ENCODE results near the gene LRP8.

DNA sequence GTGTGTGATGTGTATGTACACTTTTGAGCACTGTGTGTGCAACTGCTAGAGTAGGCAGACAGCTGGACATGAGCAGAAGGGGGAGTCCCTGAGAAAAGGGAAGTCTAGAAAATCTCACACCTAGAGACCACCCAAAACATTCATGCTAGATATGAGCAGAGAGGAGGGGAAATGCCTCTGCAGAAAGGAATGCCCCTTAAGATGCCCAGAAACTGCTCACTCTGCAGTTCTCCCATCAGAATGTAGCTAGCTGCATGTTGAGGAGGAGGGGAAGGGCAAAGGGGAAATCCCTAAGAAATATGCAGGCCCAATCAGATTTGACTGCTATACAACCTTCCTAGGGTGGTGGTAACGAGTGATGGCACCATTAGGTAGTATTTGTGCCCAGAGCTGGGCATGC lies 57.8 kb downstream of the LRP8 start:
- TF ChIP-seq, protein P1, sequence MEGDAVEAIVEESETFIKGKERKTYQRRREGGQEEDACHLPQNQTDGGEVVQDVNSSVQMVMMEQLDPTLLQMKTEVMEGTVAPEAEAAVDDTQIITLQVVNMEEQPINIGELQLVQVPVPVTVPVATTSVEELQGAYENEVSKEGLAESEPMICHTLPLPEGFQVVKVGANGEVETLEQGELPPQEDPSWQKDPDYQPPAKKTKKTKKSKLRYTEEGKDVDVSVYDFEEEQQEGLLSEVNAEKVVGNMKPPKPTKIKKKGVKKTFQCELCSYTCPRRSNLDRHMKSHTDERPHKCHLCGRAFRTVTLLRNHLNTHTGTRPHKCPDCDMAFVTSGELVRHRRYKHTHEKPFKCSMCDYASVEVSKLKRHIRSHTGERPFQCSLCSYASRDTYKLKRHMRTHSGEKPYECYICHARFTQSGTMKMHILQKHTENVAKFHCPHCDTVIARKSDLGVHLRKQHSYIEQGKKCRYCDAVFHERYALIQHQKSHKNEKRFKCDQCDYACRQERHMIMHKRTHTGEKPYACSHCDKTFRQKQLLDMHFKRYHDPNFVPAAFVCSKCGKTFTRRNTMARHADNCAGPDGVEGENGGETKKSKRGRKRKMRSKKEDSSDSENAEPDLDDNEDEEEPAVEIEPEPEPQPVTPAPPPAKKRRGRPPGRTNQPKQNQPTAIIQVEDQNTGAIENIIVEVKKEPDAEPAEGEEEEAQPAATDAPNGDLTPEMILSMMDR (IDR thresholded peaks at IDR 0.05 in 2 of 3, conservative IDR thresholded peaks at IDR 0.05 in 1 of 3; ENCODE audit: borderline replicate concordance in 1 of 3, insufficient read depth in 1 of 3, low read depth in 2 of 3, low read length in 2 of 3): no peak
- no peak for TF ChIP-seq RAD21 (IDR thresholded peaks at IDR 0.05; ENCODE audit: low read depth)
- TF ChIP-seq EZH2 (IDR thresholded peaks at IDR 0.05): no peak
- TF ChIP-seq SRF (IDR thresholded peaks at IDR 0.05; ENCODE audit: low read depth): no peak
- no peak for TF ChIP-seq TCF7L2 (IDR thresholded peaks at IDR 0.05; ENCODE audit: borderline replicate concordance, extremely low read depth, insufficient read depth, insufficient read length)
- TF ChIP-seq EGR1 (IDR thresholded peaks at IDR 0.05; ENCODE audit: low read depth): no peak
- no peak for TF ChIP-seq ZNF274 (IDR thresholded peaks at IDR 0.05; ENCODE audit: low read depth, low read length)
- TF ChIP-seq, protein P2, sequence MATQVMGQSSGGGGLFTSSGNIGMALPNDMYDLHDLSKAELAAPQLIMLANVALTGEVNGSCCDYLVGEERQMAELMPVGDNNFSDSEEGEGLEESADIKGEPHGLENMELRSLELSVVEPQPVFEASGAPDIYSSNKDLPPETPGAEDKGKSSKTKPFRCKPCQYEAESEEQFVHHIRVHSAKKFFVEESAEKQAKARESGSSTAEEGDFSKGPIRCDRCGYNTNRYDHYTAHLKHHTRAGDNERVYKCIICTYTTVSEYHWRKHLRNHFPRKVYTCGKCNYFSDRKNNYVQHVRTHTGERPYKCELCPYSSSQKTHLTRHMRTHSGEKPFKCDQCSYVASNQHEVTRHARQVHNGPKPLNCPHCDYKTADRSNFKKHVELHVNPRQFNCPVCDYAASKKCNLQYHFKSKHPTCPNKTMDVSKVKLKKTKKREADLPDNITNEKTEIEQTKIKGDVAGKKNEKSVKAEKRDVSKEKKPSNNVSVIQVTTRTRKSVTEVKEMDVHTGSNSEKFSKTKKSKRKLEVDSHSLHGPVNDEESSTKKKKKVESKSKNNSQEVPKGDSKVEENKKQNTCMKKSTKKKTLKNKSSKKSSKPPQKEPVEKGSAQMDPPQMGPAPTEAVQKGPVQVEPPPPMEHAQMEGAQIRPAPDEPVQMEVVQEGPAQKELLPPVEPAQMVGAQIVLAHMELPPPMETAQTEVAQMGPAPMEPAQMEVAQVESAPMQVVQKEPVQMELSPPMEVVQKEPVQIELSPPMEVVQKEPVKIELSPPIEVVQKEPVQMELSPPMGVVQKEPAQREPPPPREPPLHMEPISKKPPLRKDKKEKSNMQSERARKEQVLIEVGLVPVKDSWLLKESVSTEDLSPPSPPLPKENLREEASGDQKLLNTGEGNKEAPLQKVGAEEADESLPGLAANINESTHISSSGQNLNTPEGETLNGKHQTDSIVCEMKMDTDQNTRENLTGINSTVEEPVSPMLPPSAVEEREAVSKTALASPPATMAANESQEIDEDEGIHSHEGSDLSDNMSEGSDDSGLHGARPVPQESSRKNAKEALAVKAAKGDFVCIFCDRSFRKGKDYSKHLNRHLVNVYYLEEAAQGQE (IDR thresholded peaks at IDR 0.05; ENCODE audit: low read depth): no peak
- TF ChIP-seq, protein P3, sequence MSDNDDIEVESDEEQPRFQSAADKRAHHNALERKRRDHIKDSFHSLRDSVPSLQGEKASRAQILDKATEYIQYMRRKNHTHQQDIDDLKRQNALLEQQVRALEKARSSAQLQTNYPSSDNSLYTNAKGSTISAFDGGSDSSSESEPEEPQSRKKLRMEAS (IDR thresholded peaks at IDR 0.05): no peak
- TF ChIP-seq POLR2A (IDR thresholded peaks at IDR 0.05; ENCODE audit: borderline replicate concordance, extremely low read depth, insufficient read depth, insufficient read length): no peak
